Fibroblast of lung (primary cell): ENCODE data around the gene SMARCD1.

Source experiments
- CTCF ChIP-seq, 2 donors: IDR thresholded peaks in 1 of 2; conservative IDR thresholded peaks in 1 of 2; 1 replicate in 1 of 2; 2 replicates in 1 of 2; pipeline ENCODE4 v1.5.1; 2011 to 2012; ENCODE audit warnings: low read length in 2 of 2, control low read depth in 1 of 2, inconsistent platforms in 1 of 2, low read depth in 1 of 2, mild to moderate bottlenecking in 1 of 2
- EZH2 ChIP-seq: IDR thresholded peaks from 2 replicates; pipeline ENCODE4 v1.5.1; 2012; ENCODE audit warnings: low read length, control low read depth, mild to moderate bottlenecking; ENCODE audit errors: missing control alignments

- no peak for TF ChIP-seq CTCF (conservative IDR thresholded peaks at IDR 0.05 in 1 of 2, IDR thresholded peaks at IDR 0.05 in 1 of 2; ENCODE audit: low read depth in 1 of 2, low read length in 2 of 2)
- peak; percentile 56 for TF ChIP-seq EZH2
Observed at GRCh38 chr12:50050410-50051098, 34.6 kb upstream of the SMARCD1 start.
